ENCODE measurements around the gene NOD1. TPM values are rescaled to one million over a fixed set of nuclear protein-coding genes. Genes with fewer than 3 reads are reported as not detected.
"Not testable (repeated sequence)": the region's sequence is repeated elsewhere in the genome, so short reads cannot be mapped to it uniquely, and the experiment has no call there.

The NOD1 gene, protein sequence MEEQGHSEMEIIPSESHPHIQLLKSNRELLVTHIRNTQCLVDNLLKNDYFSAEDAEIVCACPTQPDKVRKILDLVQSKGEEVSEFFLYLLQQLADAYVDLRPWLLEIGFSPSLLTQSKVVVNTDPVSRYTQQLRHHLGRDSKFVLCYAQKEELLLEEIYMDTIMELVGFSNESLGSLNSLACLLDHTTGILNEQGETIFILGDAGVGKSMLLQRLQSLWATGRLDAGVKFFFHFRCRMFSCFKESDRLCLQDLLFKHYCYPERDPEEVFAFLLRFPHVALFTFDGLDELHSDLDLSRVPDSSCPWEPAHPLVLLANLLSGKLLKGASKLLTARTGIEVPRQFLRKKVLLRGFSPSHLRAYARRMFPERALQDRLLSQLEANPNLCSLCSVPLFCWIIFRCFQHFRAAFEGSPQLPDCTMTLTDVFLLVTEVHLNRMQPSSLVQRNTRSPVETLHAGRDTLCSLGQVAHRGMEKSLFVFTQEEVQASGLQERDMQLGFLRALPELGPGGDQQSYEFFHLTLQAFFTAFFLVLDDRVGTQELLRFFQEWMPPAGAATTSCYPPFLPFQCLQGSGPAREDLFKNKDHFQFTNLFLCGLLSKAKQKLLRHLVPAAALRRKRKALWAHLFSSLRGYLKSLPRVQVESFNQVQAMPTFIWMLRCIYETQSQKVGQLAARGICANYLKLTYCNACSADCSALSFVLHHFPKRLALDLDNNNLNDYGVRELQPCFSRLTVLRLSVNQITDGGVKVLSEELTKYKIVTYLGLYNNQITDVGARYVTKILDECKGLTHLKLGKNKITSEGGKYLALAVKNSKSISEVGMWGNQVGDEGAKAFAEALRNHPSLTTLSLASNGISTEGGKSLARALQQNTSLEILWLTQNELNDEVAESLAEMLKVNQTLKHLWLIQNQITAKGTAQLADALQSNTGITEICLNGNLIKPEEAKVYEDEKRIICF
- total RNA-seq (2014; rRNA removed; shearing (Covaris generic)) = 11.9 and 13.5 TPM in 2 replicates

DNA sequence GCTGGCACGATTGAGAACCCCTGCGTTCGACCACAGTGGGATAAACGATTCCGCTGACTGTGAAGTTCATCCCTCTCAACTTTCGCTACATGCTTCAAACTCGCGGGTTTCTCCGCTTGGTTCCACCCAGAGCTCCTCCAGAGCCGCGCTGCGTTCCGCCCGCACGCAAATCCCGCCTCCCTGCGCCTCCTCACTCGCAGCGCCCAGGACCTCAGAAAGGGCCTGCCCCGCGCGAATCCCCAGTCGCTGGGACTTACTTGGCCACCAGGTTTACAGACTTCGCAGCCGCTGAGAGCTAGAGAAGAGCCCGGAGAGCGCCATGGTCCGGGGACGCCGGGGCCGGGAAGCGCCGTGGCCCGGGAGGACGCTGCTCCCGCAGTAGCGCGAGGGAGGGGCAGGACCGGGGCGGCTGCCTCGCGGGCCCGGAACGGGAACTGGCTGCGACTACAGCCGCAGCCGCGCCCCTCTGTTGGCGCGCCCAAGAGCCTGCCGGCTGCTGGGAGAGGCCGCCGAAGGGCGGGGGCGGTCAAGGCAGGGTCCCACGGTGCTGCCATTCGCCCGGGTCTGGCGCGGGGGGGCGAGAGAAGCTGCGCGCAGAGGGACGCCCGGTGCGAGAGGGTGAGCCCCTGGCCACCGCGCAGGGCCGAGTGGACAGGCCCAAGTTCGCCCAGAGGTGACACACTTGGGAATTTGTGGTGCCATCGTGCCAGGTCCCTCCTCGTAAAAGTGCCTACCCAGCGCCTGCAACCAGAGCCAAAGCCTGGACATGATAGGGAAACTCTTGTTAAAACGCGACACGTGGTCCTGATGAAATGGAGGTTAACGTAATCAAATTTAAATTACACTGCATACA, at the start of gene NOD1:
Gene NOD1 (minus strand): TSS at position 436 of the 853 bp plus-strand sequence. CDS start 21,863 bp downstream, outside the sequence.
- peak; percentile 91 for DNase-seq
- peak within 1 kb of the TSS; percentile 70 for H3K4me3 ChIP-seq (ENCODE audit: insufficient read depth, low read depth, low read length)
- no peaks in the 10 kb centered on the region for H3K36me3 ChIP-seq (replicated peaks; ENCODE audit: control insufficient read depth, insufficient read depth, low read length)
- H3K27me3 ChIP-seq (ENCODE audit: control insufficient read depth, insufficient read depth, low read length) = no peaks in the 10 kb centered on the region

DNA sequence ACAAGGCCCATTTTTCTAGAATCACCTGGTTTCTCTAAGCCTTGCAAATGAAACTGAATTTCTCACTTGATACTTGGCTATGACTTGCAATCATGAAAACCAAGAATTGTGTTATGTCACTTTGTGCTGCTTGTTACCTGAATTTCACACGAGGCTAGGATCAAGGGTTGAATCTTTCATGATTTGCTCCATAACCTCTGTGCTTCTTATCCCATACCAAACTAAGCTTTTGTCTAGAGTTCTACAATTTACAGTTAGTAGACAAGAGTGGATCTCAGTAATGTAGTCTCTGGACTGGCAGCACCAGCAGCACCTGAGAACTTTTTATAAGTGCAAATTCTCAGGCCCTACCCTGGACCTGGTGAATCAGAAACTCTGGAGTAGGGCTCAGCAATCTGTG, 48.7 kb upstream of the NOD1 start:
- H3K36me3 ChIP-seq (replicated peaks; ENCODE audit: control insufficient read depth, insufficient read depth, low read length); H3K4me3 ChIP-seq (ENCODE audit: insufficient read depth, low read depth, low read length); DNase-seq; H3K27me3 ChIP-seq (ENCODE audit: control insufficient read depth, insufficient read depth, low read length): not testable (repeated sequence)

DNA sequence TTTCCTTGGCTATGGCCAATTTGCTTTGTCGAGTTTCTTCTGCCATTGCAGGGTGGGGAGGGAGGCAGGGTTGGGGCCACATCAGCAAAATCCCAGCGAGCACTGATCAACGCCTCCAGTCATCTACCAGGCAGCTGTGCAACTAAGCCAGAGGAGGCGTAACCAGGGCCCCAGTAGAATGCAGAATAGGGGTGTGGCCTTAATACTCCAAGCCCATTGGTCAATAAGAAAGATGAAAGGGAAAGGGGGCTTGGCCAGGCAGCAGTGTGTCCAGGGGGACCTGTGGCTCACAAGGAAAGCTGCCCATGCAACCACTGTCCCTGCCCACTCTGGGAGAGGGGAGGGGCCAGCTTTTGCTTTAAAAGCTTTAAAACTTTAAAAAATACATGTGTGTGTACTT, 47.6 kb upstream of the NOD1 start:
- H3K27me3 ChIP-seq (ENCODE audit: control insufficient read depth, insufficient read depth, low read length) = no peaks in the 10 kb centered on the region
- peak; percentile 37 for DNase-seq
- no peak overlapping the region for H3K4me3 ChIP-seq (ENCODE audit: insufficient read depth, low read depth, low read length)
- H3K36me3 ChIP-seq (replicated peaks; ENCODE audit: control insufficient read depth, insufficient read depth, low read length) = no peaks in the 10 kb centered on the region

DNA sequence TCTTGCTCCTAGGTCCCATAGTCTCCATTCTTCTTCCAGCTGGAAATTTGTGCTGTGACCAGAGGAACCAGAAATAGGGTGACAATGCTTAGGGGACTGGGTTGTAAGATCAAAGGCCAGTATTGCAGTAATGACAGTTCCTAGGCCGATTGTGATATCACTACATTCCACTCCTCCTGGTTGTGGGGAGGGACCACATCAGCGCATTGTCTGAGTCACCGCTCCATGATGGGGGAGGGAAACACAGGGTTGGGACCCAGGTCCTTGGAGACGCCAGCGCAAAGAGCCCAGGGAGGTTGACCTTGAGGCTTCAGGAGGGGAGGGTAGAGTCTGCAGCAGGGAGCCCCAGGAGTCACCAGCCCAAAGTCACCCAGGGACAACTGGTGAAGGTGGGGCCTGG, 46.8 kb upstream of the NOD1 start:
- DNase-seq = no peak
- H3K27me3 ChIP-seq (ENCODE audit: control insufficient read depth, insufficient read depth, low read length) = no peaks in the 10 kb centered on the region
- H3K4me3 ChIP-seq (ENCODE audit: insufficient read depth, low read depth, low read length) = no peak overlapping the region
- H3K36me3 ChIP-seq (replicated peaks; ENCODE audit: control insufficient read depth, insufficient read depth, low read length) = no peaks in the 10 kb centered on the region

DNA sequence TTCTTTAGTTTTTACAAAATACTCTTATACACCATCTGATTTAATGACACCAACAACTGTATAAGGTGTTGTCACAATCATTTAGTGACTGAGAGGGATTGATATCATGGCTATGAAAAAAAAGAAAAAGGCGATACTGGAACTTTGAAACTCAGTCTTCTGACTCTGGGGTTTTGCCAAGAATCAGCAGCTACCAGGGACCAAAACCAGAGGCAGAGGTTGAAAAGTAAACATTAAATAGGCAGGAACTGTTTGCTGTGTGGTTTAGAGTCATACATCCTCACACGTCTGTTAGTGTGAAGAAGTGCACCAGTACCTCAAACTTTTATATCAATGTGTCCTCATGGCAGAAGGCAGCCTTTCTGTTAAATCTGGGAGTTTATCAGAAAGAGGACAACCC, 46.0 kb upstream of the NOD1 start:
- Histone ChIP-seq H3K36me3 (replicated peaks; ENCODE audit: control insufficient read depth, insufficient read depth, low read length) (no peaks in the 10 kb centered on the region), H3K27me3 (ENCODE audit: control insufficient read depth, insufficient read depth, low read length) (no peaks in the 10 kb centered on the region), H3K4me3 (ENCODE audit: insufficient read depth, low read depth, low read length) (no peak overlapping the region)
- no peak for DNase-seq

DNA sequence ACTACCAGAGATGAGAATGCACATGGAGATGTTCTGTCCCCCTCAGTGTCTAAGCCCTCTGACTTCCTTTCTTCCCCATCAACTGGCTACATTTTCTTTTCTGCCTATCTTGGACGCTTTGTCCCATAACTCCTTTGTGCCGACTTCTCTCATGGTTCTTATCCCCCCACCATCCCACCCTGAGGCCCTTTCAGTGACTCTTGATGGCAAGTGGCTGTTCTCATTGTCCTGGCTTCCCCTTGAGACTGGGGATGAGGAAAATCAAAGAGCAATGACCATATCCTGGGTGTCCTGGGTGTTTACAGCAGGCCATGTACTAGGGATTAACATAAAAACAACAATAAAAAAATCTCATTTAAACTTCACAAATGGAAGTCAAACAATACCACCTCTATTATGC, 44.9 kb upstream of the NOD1 start:
- no peak for DNase-seq
- H3K27me3 ChIP-seq (ENCODE audit: control insufficient read depth, insufficient read depth, low read length) = no peaks in the 10 kb centered on the region
- no peaks in the 10 kb centered on the region for H3K36me3 ChIP-seq (replicated peaks; ENCODE audit: control insufficient read depth, insufficient read depth, low read length)
- H3K4me3 ChIP-seq (ENCODE audit: insufficient read depth, low read depth, low read length) = no peak overlapping the region

DNA sequence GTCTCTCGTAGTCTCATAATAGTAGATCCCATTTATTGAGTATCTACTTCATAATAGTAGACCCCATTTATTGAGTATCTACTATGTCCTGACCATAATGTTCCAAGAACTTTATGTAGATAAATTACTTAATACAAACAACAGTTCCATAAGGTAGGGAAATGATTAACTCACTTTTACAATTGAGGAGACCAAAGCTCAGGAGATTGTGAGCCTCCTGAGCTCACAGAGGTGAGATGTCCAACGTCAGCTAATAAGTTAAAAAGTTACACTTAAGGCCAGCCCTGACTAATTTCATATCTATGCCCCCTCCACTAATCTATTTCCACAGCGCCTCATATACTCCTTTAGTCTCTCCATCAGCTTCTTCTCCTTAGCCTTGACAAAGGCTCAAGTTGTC, 43.6 kb upstream of the NOD1 start:
- no peak overlapping the region for H3K4me3 ChIP-seq (ENCODE audit: insufficient read depth, low read depth, low read length)
- no peak for DNase-seq
- no peaks in the 10 kb centered on the region for H3K36me3 ChIP-seq (replicated peaks; ENCODE audit: control insufficient read depth, insufficient read depth, low read length)
- H3K27me3 ChIP-seq (ENCODE audit: control insufficient read depth, insufficient read depth, low read length) = no peaks in the 10 kb centered on the region

DNA sequence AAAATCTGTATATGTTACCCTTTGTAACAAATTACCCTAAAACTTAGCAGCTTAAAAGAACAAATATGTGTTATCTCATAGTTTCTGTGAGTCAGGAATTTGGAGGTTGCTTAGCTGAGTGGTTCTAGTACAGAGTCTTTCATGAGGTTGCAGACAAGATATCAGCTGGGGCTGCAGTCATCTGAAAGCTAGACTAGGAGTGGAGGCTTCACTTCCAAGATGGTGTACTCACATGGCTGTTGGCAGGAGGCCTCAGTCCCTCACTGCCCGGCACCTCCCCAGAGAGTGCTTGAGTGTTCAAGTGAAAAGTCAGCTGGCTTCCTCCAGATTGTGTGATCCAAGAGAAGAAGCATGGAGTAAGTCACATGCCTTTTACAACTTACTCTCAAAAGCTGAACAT, 42.9 kb upstream of the NOD1 start:
- no peaks in the 10 kb centered on the region for H3K36me3 ChIP-seq (replicated peaks; ENCODE audit: control insufficient read depth, insufficient read depth, low read length)
- DNase-seq = no peak
- no peaks in the 10 kb centered on the region for H3K27me3 ChIP-seq (ENCODE audit: control insufficient read depth, insufficient read depth, low read length)
- H3K4me3 ChIP-seq (ENCODE audit: insufficient read depth, low read depth, low read length) = no peak overlapping the region

DNA sequence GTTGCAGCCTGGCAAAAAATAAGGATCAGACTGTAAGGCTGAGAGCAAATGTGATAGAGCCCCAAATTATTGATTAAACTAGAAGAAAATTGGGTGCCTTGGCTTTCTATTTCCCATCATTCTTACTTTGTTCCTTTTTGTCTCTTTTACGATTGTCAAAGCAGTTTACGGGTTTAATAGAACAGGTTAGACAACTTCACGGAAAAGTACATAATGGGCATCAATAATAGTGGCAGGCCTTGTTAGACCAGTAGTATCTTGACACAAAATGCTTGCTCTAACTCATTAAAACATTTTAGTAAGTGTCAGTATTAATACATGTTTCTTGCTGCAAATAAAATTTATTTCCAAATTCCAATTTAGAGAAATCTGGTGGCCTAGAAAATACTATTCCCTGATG, 40.5 kb upstream of the NOD1 start:
- no peak for DNase-seq
- Histone ChIP-seq H3K27me3 (ENCODE audit: control insufficient read depth, insufficient read depth, low read length) (no peaks in the 10 kb centered on the region), H3K4me3 (ENCODE audit: insufficient read depth, low read depth, low read length) (no peak overlapping the region), H3K36me3 (replicated peaks; ENCODE audit: control insufficient read depth, insufficient read depth, low read length) (no peaks in the 10 kb centered on the region)

DNA sequence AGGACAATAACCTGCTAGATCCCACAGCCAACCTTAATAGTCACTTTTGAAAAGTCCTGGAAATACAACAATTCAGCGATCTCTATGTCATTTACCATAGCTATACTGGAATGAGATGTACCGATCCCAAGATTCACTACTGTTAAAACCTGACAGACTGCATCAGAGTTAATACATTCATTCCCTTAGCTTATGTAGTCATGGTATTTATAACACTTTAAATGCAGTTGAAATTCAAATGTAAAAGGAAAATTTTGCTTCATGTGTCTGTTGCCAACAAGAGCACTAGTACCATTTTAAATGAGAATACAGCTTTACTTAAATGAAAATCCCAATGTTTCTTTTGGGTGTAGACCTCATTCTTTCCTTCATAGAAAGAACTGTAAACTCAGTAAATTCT, 37.2 kb upstream of the NOD1 start:
- Histone ChIP-seq H3K36me3 (replicated peaks; ENCODE audit: control insufficient read depth, insufficient read depth, low read length) (no peaks in the 10 kb centered on the region), H3K27me3 (ENCODE audit: control insufficient read depth, insufficient read depth, low read length) (no peaks in the 10 kb centered on the region), H3K4me3 (ENCODE audit: insufficient read depth, low read depth, low read length) (no peak overlapping the region)
- no peak for DNase-seq

DNA sequence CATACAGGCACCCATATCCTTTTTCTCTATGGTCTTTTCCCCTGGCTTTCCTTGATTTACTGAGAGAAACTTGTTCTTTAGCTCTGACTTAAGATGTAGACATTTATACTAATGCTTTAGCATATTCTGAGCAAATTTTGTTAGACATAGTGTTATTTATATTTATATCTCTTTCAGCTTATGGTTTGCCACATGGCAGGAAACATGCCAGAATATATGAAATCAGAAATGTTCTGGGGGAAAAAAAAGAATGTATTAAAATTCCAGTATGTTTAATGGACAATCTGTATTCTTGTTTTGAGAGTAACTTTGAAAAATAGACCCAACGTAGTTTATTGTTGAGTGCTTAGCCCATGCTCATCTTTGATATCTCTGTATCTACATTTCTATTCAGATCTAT, 36.2 kb upstream of the NOD1 start:
- H3K4me3 ChIP-seq (ENCODE audit: insufficient read depth, low read depth, low read length) = no peak overlapping the region
- no peaks in the 10 kb centered on the region for H3K36me3 ChIP-seq (replicated peaks; ENCODE audit: control insufficient read depth, insufficient read depth, low read length)
- DNase-seq = no peak
- no peaks in the 10 kb centered on the region for H3K27me3 ChIP-seq (ENCODE audit: control insufficient read depth, insufficient read depth, low read length)

DNA sequence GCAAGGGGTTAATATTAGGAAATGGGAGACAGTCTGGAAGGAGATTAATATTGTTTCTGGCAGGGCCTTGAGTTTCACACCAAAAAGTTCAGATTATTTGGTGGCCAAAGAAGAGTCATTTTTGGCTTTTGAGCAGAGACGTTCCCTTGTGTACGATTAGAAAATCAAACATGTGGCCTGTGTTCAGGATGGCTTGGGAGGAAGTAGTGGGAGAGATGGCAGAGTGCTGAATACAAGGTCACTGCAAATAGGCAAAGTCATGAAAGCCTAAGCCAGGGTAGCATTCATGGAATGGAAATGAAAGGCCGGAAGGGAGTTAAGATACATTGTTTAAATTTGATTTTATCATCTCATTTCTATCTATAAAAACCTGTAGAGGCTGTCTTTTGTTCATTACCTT, 35.6 kb upstream of the NOD1 start:
- Histone ChIP-seq H3K4me3 (ENCODE audit: insufficient read depth, low read depth, low read length) (no peak overlapping the region), H3K27me3 (ENCODE audit: control insufficient read depth, insufficient read depth, low read length) (no peaks in the 10 kb centered on the region), H3K36me3 (replicated peaks; ENCODE audit: control insufficient read depth, insufficient read depth, low read length) (no peaks in the 10 kb centered on the region)
- DNase-seq = no peak

DNA sequence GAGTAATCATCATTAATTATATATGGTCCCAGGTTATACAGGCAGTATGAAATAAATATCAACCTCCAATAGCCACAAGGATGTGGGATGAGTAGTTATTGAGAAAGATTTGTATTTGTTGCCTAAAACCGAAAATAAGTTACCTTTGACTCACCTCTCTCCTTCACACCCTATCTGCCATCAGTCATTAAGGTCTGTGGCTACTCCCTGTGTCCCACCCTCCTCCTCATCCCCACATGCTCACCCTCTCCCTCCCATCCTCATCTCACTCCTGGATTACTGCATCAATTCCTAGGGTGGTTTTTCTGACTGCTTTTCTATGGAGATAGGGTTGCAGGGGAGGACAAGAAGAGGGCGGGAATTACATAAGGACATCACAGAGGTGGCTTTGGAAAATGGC, 35.2 kb upstream of the NOD1 start:
- DNase-seq = no peak
- no peak overlapping the region for H3K4me3 ChIP-seq (ENCODE audit: insufficient read depth, low read depth, low read length)
- H3K36me3 ChIP-seq (replicated peaks; ENCODE audit: control insufficient read depth, insufficient read depth, low read length) = no peaks in the 10 kb centered on the region
- H3K27me3 ChIP-seq (ENCODE audit: control insufficient read depth, insufficient read depth, low read length) = no peaks in the 10 kb centered on the region

DNA sequence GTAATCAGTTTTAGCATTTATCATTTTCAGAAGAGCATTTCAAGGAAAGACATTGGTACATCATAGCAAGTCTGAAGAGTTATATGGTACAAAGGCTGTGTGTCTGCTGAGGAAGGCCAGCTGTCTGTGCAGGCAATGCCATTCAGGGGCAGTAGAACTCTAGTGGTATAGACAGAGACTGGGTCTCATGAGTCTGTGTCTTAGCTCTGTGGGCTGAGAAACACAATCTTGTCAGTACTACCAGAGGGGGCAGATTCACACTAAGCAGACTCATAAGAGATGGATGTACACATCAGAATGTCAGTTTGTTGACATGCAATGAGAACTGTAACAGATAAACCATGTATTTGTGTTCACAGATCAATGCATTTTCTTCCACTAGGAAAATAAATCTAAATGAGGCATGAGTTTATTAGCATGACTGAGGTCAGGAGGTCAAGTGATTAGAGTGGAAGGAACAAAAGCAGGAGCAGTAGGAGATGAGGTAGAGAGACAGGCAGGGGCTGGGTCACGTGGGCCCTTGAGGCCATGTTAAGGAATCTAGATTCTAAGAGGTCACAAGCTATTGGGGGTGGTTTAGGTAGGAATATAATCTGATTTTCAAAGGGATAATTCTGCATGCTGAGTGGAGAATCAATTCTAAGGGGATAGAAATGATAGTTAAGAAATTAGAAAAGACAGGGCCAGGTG, 33.5 kb upstream of the NOD1 start:
- DNase-seq = no peak
- H3K4me3 ChIP-seq (ENCODE audit: insufficient read depth, low read depth, low read length) = no peak overlapping the region
- no peaks in the 10 kb centered on the region for H3K36me3 ChIP-seq (replicated peaks; ENCODE audit: control insufficient read depth, insufficient read depth, low read length)
- H3K27me3 ChIP-seq (ENCODE audit: control insufficient read depth, insufficient read depth, low read length) = no peaks in the 10 kb centered on the region
